ENCODE data around the gene SLIT3.

DNA sequence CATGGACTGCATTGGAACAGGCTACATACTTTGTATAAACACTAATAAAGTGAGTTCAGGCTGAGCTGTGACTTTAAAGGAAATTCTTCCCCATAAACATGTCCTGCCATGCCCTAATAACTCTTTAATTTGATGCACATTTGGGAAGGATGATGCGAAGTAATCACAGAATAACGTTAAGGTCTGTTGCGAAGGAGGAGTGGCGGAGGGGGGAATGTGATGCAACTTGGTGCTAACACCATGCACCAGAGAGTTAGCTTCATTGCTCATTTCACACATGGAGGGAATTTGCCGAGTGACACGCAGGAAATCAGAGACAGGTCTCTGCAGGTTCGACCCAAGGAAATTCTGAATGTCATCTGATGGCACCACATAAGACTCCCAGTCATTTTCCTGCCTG is 32.9 kb downstream of the SLIT3 start:
- no peak for TF ChIP-seq POLR2A (IDR thresholded peaks at IDR 0.05; ENCODE audit: low read length)
- TF ChIP-seq GATA1 (IDR thresholded peaks at IDR 0.05; ENCODE audit: low read depth, low read length) = no peak

Measured in erythroblast (primary cell).